ENCODE measurements around the gene PTGES. TPM values are rescaled to one million over a fixed set of nuclear protein-coding genes. Genes with fewer than 3 reads are reported as not detected.

Gene PTGES
- total RNA-seq, 3 donors from 2014 or later: 3.4 to 10.8 (median 5.2) TPM

DNA sequence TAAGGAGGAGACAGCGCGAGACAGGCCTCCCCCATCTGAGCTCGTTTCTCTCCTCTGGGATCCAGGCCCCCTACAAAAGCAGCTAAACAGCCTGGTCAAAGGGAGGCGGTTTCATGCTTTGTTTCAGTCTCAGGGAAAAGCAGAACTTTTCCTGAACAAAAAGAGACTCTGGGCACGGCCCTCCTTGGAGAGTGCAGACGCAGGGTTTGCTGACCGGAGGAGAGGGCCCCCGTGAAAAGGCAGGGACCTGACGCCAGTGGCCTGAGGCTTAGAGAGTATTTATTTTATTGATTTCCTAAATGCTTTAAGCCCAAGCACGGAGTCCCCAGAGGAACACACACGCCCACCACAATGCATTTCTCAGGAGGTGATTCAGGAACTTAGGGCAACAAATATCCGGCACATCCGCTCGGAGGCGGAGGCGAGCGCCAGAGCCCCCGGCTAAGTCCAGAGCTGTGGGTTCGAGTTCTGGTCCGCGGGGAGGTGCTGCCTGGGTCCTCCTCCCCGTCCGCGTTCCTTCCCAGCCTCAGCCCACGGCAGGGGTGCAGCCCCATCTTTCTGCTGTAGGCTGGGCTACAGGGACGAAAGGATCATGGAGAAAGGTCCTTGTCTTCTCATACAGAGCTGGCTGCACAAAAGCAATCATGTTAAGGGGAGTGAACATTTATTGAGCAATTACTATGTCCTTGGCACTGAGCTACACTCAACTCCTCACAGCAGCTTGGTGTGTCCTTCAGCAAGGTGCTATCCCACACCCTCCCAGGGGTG is 40.0 kb downstream of the PTGES start:
- intact Hi-C loops (cut with DNase I, micrococcal nuclease): no loop called here
- TF ChIP-seq, protein P1, sequence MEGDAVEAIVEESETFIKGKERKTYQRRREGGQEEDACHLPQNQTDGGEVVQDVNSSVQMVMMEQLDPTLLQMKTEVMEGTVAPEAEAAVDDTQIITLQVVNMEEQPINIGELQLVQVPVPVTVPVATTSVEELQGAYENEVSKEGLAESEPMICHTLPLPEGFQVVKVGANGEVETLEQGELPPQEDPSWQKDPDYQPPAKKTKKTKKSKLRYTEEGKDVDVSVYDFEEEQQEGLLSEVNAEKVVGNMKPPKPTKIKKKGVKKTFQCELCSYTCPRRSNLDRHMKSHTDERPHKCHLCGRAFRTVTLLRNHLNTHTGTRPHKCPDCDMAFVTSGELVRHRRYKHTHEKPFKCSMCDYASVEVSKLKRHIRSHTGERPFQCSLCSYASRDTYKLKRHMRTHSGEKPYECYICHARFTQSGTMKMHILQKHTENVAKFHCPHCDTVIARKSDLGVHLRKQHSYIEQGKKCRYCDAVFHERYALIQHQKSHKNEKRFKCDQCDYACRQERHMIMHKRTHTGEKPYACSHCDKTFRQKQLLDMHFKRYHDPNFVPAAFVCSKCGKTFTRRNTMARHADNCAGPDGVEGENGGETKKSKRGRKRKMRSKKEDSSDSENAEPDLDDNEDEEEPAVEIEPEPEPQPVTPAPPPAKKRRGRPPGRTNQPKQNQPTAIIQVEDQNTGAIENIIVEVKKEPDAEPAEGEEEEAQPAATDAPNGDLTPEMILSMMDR (IDR thresholded peaks at IDR 0.05): no peak
- no peak for DNase-seq
- no peaks in the 10 kb centered on the region for H3K4me1 ChIP-seq (ENCODE audit: low read depth)
- no peak for ATAC-seq
- H3K4me3 ChIP-seq: no peak overlapping the region
- no peaks in the 10 kb centered on the region for H3K9me3 ChIP-seq
- H3K36me3 ChIP-seq (ENCODE audit: low read depth): no peaks in the 10 kb centered on the region

DNA sequence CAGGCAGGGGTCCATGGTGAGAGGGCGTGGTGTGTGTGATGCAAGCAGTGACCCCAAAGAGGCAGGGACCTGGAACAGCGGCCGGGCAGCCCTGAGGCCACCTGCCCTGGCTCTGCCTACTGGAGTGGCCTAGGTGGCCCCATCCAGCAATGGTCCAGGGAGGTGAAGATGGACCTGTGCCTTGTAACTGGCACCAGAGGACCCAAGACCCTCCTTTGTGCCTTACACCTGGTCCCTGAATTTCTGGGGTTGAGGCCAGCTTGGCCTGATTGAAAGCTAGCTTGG is 42.7 kb downstream of the PTGES start:
- H3K4me1 ChIP-seq (ENCODE audit: low read depth): no peaks in the 10 kb centered on the region
- H3K36me3 ChIP-seq (ENCODE audit: low read depth): no peaks in the 10 kb centered on the region
- ATAC-seq (no peak), DNase-seq (no peak)
- H3K4me3 ChIP-seq: no peak overlapping the region
- intact Hi-C loops (cut with DNase I, micrococcal nuclease): no loop called here
- TF ChIP-seq, protein P1 (IDR thresholded peaks at IDR 0.05): no peak
- H3K9me3 ChIP-seq: no peaks in the 10 kb centered on the region

DNA sequence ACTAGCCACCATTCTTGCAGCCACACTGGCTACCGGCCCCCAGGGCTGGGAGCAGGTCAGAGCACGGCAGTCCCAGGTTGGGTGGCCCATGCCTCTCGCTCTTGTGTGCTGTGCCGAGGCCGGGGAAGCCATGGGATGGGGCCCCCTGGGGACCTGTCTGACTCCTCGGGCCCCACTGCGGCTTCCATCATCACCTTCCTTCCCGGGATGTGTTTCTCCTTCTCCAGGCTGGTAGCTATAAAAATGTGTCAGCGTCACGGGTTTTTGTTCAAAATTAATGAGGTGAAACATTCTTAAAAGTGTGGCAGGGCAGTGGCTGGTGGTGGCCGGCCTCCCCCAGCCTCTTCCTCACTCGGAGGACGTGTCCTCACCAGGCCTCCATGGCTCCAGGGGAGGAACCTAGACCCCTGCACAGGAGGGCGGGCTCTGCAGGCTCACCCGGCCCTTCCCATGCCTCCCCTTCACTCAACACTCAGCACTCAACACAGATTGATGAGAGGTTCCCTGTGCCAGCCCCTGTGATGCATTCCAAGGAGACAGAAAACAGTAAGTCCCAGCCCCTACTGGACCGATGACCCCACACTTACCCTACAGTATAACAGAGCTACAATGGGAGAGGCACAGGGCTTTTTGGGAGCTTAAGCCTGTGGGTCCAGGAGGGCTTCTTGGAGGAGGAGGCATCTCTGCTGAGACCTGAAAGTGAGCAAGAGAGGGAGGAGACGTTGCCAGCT is 43.2 kb downstream of the PTGES start:
- H3K36me3 ChIP-seq (ENCODE audit: low read depth): no peaks in the 10 kb centered on the region
- no peaks in the 10 kb centered on the region for H3K9me3 ChIP-seq
- DNase-seq: no peak
- intact Hi-C loops (cut with DNase I, micrococcal nuclease): no loop called here
- H3K4me1 ChIP-seq (ENCODE audit: low read depth): no peaks in the 10 kb centered on the region
- H3K4me3 ChIP-seq: no peak overlapping the region
- ATAC-seq: no peak
- TF ChIP-seq, protein P1 (IDR thresholded peaks at IDR 0.05): no peak

DNA sequence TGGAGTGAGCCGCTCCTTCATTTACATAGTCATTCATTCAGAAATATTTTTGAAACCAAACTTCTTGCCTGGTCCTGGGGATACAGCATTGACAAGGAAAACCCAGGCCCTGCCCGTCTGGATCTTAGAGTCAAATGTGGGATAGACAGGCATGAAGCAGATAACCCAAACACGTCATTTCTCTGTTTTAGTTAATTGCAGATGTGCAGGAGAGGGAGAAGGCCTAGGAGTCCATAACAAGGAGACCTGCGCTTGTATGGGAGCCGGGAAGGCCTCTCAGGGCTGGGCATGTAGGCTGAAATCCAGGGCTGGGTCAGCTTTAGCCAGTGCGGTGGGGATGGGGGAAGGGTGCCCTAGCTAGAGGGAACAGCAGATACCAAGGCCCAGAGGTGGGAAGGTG is 44.0 kb downstream of the PTGES start:
- DNase-seq: no peak
- ATAC-seq: no peak
- TF ChIP-seq, protein P1 (IDR thresholded peaks at IDR 0.05): no peak
- Histone ChIP-seq H3K4me3 (no peak overlapping the region), H3K36me3 (ENCODE audit: low read depth) (no peaks in the 10 kb centered on the region), H3K4me1 (ENCODE audit: low read depth) (peaks cover 3% of the 10 kb centered on the region), H3K9me3 (no peaks in the 10 kb centered on the region)
- intact Hi-C loops (cut with DNase I, micrococcal nuclease): no loop called here

DNA sequence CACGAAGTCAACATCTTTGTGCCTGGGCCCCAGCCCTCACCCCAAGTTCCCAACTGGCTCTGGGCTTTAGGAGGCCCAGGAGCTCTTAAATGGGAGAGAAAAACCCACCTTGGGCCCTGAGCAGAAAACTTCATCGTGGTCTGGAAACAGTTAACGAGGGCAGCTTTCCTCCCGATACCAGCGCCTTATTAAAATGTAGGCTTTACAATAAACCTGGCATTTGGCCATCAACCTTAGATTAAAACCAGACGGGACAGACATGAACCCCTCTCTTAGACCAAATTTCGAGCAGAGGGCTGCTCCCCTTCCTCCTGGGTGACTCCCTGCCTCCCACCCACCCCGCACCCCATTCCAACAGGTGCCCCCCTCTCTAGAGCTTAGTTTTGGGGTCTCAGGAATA is 48.0 kb downstream of the PTGES start:
- DNase-seq (no peak), ATAC-seq (no peak)
- no peak overlapping the region for H3K4me3 ChIP-seq
- intact Hi-C loops (cut with DNase I, micrococcal nuclease): no loop called here
- H3K9me3 ChIP-seq: no peaks in the 10 kb centered on the region
- peaks cover 18% of the 10 kb centered on the region for H3K4me1 ChIP-seq (ENCODE audit: low read depth)
- no peaks in the 10 kb centered on the region for H3K36me3 ChIP-seq (ENCODE audit: low read depth)
- TF ChIP-seq, protein P1 (IDR thresholded peaks at IDR 0.05): no peak

All from mucosa of descending colon (tissue), 3 donors.